GM21825 (cell line): ENCODE results near the gene BMAL2.

Source experiments
- ATAC-seq: cut with Tn5 transposase; IDR thresholded peaks from one replicate; pipeline ENCODE4 v1.9.1; 2021; ENCODE audit warnings: mild to moderate bottlenecking, moderate library complexity; ENCODE audit not compliant: unreplicated experiment

BMAL2 gene

DNA sequence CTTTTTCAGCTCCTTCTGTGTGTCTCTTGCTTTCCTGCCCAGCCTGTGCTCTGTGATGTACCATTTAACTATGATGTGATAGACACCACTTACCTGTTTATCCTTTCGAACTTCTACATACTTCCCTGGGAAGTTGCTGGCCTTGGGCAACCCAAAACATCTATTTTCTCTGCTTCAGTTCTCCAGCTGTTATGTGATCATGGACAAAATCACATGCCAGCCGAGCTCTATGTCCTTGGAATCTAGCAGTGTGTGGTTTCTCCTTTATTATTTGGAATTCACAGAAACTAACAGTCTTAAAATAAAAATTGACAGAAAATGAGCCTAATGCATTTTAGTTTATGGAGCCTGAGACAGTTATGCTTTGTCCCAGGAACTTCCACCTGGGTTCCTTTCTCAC is 22.9 kb downstream of the BMAL2 start:
- ATAC-seq, result no peak

GRCh38 chr12:27355979-27356378 is 23.3 kb downstream of the BMAL2 start:
- ATAC-seq, result no peak

- no peak for ATAC-seq
These were observed 27.1 kb downstream of the BMAL2 start for GRCh38 chr12:27359578-27360340.

GRCh38 chr12:27361372-27361771 is 28.7 kb downstream of the BMAL2 start:
- ATAC-seq, result no peak

DNA sequence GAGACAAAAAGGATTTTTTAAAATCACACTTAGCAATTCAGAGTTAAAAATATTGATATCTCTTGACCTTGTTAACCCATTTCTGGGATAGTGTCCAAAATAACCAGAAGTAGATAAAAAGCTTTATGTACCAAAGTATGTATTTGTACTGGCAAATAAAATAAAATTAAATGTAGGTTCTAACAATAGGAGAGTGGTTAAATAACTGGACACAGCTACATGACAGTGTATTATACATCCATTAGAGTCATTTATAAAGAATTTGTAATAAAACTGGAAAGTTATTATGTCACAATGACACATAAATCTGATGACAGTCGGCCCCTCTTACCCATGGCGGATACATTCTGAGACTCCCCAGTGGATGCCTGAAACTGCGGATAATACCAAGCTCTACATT is 34.0 kb downstream of the BMAL2 start:
- ATAC-seq, result no peak

DNA sequence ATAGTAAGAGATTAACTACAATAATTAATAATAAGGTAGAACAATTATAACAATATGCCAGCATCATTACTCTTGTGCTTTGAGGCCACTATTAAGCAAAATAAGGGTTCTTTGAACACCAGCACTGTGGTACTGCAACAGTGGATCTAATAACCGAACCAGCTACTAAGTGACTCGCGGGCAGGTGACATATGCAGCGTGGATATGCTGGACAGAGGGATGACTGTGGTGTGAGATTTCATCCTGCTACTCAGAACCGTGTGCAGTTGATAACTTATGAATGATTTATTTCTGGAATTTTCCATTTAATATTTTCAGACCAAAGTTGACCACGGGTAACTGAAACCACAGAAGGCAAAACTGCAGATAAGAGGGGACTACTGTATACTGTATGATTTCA is 34.4 kb downstream of the BMAL2 start:
- no peak for ATAC-seq

DNA sequence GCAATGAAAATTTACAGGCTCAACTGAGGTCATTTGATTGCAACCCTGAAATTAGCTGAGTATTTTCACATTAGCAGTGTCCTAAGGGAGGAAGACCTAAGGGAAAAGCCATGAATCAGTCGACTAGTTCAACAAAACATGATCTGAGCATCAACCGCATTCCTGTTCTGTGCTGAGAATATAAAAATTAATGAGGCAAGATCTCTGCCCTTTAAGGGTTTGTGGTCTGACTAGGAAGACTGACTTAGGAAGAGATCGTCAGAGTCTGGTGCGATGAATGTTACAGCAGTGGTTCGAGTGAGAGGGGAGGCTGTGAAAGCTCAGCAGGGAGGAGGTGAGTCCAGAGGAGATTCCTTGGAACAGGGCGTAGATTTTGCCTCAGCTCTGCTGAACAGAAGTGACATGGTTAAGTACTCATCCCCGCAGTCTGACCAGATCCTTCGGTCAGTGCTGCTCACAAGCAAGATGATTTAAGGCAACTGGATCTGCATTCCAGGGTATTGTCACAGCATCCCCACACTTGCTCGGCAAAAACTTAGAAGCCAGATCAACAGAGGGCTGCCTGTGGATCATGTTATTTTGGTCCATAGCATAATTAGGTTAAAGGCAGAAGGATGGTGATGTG is 49.6 kb downstream of the BMAL2 start:
- no peak for ATAC-seq
